Measurements from ENCODE around the gene APOB. TPM values are rescaled to one million over a fixed set of nuclear protein-coding genes. Genes with fewer than 3 reads are reported as not detected.

APOB gene
- total RNA-seq, 2 donors from 2014 or later = 0.09 to 0.91 TPM

DNA sequence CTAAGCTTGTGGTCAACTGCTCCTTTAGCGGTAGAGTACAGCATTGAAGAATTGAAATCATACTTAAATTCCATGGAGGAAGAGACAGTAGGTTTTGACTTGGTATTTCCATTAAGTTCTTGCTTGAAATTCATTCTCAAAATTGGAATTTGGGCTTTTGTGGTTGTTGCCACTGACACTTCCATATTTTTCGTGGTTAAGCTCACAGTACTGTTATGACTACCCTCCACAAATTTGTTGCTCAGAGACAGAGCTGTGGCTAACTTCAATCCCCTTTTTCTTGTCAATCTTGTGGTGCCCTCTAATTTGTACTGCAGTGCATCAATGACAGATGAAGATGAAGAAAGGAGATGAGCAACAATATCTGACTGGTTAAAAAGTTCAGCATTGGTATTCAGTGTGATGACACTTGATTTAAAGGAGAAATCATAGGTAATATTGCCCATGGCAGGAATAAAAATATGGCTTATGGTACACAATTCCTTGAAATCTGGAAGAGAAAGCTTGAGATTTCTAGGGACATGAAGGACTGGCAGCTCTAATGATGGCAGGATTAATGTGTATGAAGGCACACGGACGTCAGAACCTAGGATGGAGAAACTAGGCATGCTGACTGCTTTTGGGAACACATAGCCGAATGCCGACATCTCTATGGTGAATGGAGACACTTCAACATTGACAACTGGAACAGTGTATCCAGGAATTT, 37.3 kb downstream of the APOB start:
- H3K9me3 ChIP-seq = no peaks in the 10 kb centered on the region
- no peak overlapping the region for H3K27ac ChIP-seq
- no peak overlapping the region for H3K4me3 ChIP-seq
- no peaks in the 10 kb centered on the region for H3K36me3 ChIP-seq
- no peaks in the 10 kb centered on the region for H3K4me1 ChIP-seq (replicated peaks)
- TF ChIP-seq POLR2AphosphoS5 (IDR thresholded peaks at IDR 0.05) (no peak), POLR2A (IDR thresholded peaks at IDR 0.05) (no peak)
- TF ChIP-seq, protein P1, sequence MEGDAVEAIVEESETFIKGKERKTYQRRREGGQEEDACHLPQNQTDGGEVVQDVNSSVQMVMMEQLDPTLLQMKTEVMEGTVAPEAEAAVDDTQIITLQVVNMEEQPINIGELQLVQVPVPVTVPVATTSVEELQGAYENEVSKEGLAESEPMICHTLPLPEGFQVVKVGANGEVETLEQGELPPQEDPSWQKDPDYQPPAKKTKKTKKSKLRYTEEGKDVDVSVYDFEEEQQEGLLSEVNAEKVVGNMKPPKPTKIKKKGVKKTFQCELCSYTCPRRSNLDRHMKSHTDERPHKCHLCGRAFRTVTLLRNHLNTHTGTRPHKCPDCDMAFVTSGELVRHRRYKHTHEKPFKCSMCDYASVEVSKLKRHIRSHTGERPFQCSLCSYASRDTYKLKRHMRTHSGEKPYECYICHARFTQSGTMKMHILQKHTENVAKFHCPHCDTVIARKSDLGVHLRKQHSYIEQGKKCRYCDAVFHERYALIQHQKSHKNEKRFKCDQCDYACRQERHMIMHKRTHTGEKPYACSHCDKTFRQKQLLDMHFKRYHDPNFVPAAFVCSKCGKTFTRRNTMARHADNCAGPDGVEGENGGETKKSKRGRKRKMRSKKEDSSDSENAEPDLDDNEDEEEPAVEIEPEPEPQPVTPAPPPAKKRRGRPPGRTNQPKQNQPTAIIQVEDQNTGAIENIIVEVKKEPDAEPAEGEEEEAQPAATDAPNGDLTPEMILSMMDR (IDR thresholded peaks at IDR 0.05) = no peak
- no peak for DNase-seq (ENCODE audit: low spot score)
- WGBS = 88% methylated on average over 6 of the region's 6 CpGs
- intact Hi-C loops (cut with DNase I) = no loop called here
- H3K27me3 ChIP-seq (replicated peaks; ENCODE audit: insufficient read depth) = no peaks in the 10 kb centered on the region

DNA sequence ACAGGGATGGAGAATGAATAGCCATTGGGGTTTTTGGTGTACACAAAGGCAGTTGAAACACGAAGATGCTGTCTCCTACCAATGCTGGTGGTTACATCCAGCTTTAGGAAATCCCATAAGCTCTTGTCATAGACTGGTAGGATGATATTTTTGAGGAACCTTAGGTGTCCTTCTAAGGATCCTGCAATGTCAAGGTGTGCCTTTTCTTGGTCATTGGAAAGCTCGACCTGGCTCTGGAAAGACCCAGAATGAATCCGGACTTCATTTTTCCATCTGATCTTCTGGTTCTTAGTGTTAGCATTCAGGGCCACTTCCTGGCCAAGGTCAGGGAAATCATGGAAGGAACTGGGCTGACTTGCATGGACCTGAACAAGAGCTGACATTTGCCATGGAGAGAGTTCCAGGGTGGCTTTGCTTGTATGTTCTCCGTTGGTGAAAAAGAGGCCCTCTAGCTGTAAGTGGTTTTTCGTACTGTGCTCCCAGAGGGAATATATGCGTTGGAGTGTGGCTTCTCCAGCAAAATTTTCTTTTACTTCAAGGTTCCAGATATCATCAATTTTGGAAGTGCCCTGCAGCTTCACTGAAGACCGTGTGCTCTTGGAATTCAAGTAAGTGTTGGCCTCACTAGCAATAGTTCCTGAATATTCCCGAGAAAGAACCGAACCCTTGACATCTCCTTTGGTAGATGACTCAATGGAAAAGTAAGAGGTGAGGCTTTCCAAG, 38.0 kb downstream of the APOB start:
- no peaks in the 10 kb centered on the region for H3K36me3 ChIP-seq
- H3K27me3 ChIP-seq (replicated peaks; ENCODE audit: insufficient read depth) = no peaks in the 10 kb centered on the region
- H3K9me3 ChIP-seq = no peaks in the 10 kb centered on the region
- intact Hi-C loops (cut with DNase I) = no loop called here
- DNase-seq (ENCODE audit: low spot score) = no peak
- no peak overlapping the region for H3K4me3 ChIP-seq
- H3K4me1 ChIP-seq (replicated peaks) = no peaks in the 10 kb centered on the region
- no peak overlapping the region for H3K27ac ChIP-seq
- TF ChIP-seq, protein P1 (IDR thresholded peaks at IDR 0.05) = no peak
- TF ChIP-seq POLR2A (IDR thresholded peaks at IDR 0.05) = no peak
- WGBS = 96% methylated on average over 9 of the region's 9 CpGs

DNA sequence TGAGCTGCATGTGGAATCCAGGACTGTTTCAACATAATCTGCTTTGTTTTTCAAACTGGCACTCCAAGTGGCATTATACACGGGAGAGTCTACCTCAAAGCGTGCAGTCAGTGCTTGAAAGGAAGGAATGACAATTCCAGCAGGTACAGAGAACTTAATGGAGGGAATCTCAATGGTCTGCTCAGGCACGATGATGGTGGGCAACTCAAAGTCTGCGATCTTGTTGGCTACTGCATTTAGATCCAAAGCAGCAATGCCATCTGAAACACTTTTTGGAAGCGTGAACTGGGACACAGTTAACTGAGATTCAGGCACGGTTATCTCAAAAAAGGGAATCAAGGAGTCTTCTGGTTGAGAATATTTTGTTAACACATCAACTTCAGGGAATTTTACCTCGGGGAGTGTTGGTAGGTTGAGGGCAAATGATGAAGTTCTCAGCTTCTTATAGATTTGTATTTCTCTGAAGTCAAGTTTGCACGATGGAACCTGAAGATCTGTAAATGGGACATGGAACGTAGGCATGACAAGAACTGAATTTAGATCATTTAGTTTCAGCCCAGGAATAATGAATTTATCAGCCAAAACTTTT, 38.7 kb downstream of the APOB start:
- intact Hi-C loops (cut with DNase I) = no loop called here
- H3K27ac ChIP-seq = no peak overlapping the region
- no peaks in the 10 kb centered on the region for H3K9me3 ChIP-seq
- no peaks in the 10 kb centered on the region for H3K4me1 ChIP-seq (replicated peaks)
- no peak for DNase-seq (ENCODE audit: low spot score)
- H3K4me3 ChIP-seq = no peak overlapping the region
- no peaks in the 10 kb centered on the region for H3K27me3 ChIP-seq (replicated peaks; ENCODE audit: insufficient read depth)
- no peaks in the 10 kb centered on the region for H3K36me3 ChIP-seq
- whole genome bisulfite sequencing = 93% methylated on average over 9 of the region's 9 CpGs
- no peak for TF ChIP-seq POLR2AphosphoS5 (IDR thresholded peaks at IDR 0.05)
- no peak for TF ChIP-seq POLR2A (IDR thresholded peaks at IDR 0.05)
- TF ChIP-seq, protein P1 (IDR thresholded peaks at IDR 0.05) = no peak

DNA sequence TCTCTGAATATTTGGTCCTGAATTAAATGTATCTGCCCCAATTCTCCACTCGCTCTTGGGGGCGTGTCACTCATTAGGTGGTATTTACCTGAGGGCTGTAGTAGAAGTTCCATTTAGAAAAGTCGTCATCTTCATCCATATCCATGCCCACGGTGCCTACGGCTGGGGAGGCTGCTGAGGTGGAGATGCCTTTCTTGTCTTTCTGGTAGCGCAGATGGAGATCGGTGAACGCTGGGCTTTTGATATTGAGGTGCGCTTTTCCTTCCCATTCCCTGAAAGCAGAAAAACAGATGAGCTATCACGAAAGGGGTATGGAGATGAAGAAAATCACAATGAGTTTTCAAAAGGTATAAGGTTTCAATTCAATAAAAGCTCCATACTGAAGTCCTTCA, 39.7 kb downstream of the APOB start:
- Histone ChIP-seq H3K27ac (no peak overlapping the region), H3K4me3 (no peak overlapping the region), H3K9me3 (no peaks in the 10 kb centered on the region), H3K4me1 (replicated peaks) (no peaks in the 10 kb centered on the region), H3K27me3 (replicated peaks; ENCODE audit: insufficient read depth) (no peaks in the 10 kb centered on the region), H3K36me3 (no peaks in the 10 kb centered on the region)
- intact Hi-C loops (cut with DNase I) = no loop called here
- no peak for DNase-seq (ENCODE audit: low spot score)
- WGBS = 95% methylated on average over 10 of the region's 10 CpGs
- TF ChIP-seq, protein P1 (IDR thresholded peaks at IDR 0.05) = no peak
- TF ChIP-seq POLR2AphosphoS5 (IDR thresholded peaks at IDR 0.05) (no peak), POLR2A (IDR thresholded peaks at IDR 0.05) (no peak)

Data from prostate gland (tissue), 2 donors.